NT2/D1 (cell line): ENCODE data around the gene AGFG2.

Source experiments
- SUZ12 ChIP-seq: IDR thresholded peaks from 2 replicates; pipeline ENCODE4 v1.6.1; 2011; ENCODE audit not compliant: insufficient read length, insufficient read depth; ENCODE audit errors: extremely low read depth
- YY1 ChIP-seq: IDR thresholded peaks from 2 replicates; pipeline ENCODE4 v1.6.1; 2011; ENCODE audit not compliant: insufficient read length, insufficient read depth
- ZNF274 ChIP-seq: IDR thresholded peaks from 2 replicates; pipeline ENCODE4 v1.6.1; 2011; ENCODE audit warnings: mild to moderate bottlenecking, low read depth, low read length

DNA sequence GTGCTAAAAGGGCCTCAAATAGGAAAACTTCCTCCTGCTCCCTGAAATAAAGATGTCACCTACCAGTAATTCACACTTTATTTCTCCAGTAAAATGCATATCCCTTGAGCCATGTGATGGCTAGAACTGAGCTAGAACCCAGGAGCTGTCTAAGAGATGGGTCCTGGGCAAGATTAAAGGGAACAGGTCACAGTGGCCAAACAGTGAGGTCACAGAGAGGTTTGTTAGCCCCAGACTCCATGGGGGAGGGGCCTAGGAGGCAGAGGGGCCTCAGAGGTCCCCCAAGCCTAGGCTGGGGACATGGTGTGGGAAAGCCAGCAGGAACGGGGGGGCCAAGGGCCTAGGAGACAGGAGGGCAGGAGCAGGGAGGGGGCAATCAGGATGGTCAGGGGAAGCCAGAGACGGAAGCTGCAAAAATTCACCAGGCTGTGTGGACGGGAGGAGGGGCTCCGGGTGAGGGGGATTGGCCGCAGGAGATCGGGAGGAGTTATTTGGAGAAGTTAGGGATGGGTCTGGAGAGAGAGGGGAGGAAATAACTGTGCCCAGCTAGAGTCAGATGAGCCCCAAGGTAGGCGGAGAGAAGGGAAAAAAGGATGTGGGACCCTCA, 50.4 kb downstream of the AGFG2 start:
- TF ChIP-seq YY1 (no peak), ZNF274 (no peak), SUZ12 (no peak)
